Neural progenitor cell (in vitro differentiated cells): Measurements from ENCODE around the gene SCP2. TPM values are rescaled to one million over a fixed set of nuclear protein-coding genes. Genes with fewer than 3 reads are reported as not detected.

Experiments
- DNase-seq: peaks from one replicate; pipeline ENCODE4 v3.0.0-alpha.2; 2016; ENCODE audit warnings: low spot score
- H2AFZ ChIP-seq: fragments of 200-600 bp; sonication (generic); replicated peaks from 2 replicates; pipeline ENCODE4 v1.6.1; 2016; ENCODE audit warnings: antibody characterized with exemption
- H3F3A ChIP-seq: fragments of 200-600 bp; sonication (generic); 2 replicates; pipeline ENCODE4 v1.6.1; 2016; ENCODE audit warnings: antibody characterized with exemption, low read depth
- H3K27ac ChIP-seq: fragments of 200-600 bp; sonication (generic); 2 replicates; pipeline ENCODE4 v1.5.1; 2016; ENCODE audit warnings: mild to moderate bottlenecking
- H3K27me3 ChIP-seq: fragments of 200-600 bp; sonication (generic); 2 replicates; pipeline ENCODE4 v1.6.1; 2016; ENCODE audit warnings: mild to moderate bottlenecking, moderate library complexity
- H3K36me3 ChIP-seq: fragments of 200-600 bp; sonication (generic); 2 replicates; pipeline ENCODE4 v1.5.1; 2016
- H3K4me1 ChIP-seq: fragments of 200-600 bp; sonication (generic); 2 replicates; pipeline ENCODE4 v1.6.1; 2016; ENCODE audit warnings: mixed run types
- H3K4me2 ChIP-seq: fragments of 200-600 bp; sonication (generic); 2 replicates; pipeline ENCODE4 v1.6.1; 2016
- H3K4me3 ChIP-seq: fragments of 200-600 bp; sonication (generic); 2 replicates; pipeline ENCODE4 v1.5.1; 2016
- H3K79me2 ChIP-seq: fragments of 200-600 bp; sonication (generic); 2 replicates; pipeline ENCODE4 v1.6.1; 2016; ENCODE audit warnings: low read depth
- H3K9ac ChIP-seq: fragments of 200-600 bp; sonication (generic); 2 replicates; pipeline ENCODE4 v1.6.1; 2016
- H3K9me3 ChIP-seq: fragments of 200-600 bp; sonication (generic); 2 replicates; pipeline ENCODE4 v1.5.1; 2016; ENCODE audit warnings: low read depth
- H4K20me1 ChIP-seq: fragments of 200-600 bp; sonication (generic); 2 replicates; pipeline ENCODE4 v1.6.1; 2016; ENCODE audit warnings: low read depth
- H3K27ac Mint-ChIP-seq: 3 replicates; pipeline ENCODE4 v1.8.0; 2021; ENCODE audit warnings: mixed read lengths
- H3K27me3 Mint-ChIP-seq: 2 replicates; pipeline ENCODE4 v1.8.0; 2022; ENCODE audit warnings: low read depth, mild to moderate bottlenecking, inconsistent platforms, moderate library complexity, mixed read lengths; ENCODE audit not compliant: insufficient read depth
- H3K36me3 Mint-ChIP-seq: 3 replicates; pipeline ENCODE4 v1.8.0; 2021; ENCODE audit warnings: mixed read lengths
- H3K4me1 Mint-ChIP-seq: 3 replicates; pipeline ENCODE4 v1.8.0; 2021; ENCODE audit warnings: mixed read lengths
- H3K4me3 Mint-ChIP-seq: 3 replicates; pipeline ENCODE4 v1.8.0; 2021; ENCODE audit warnings: mild to moderate bottlenecking, moderate library complexity, mixed read lengths
- H3K9me3 Mint-ChIP-seq: 3 replicates; pipeline ENCODE4 v1.8.0; 2020; ENCODE audit warnings: mixed read lengths
- EZH2 ChIP-seq: fragments of 200-600 bp; sonication (generic); IDR thresholded peaks from 2 replicates; pipeline ENCODE4 v1.6.1; 2017; ENCODE audit warnings: antibody characterized with exemption, mild to moderate bottlenecking, moderate library complexity
- EZH2phosphoT487 ChIP-seq: fragments of 200-600 bp; sonication (generic); IDR thresholded peaks from 2 replicates; pipeline ENCODE4 v1.6.1; 2017; ENCODE audit warnings: antibody characterized with exemption
- total RNA-seq: library from RNA; depleted of rRNA; stranded (reverse); fragments of >200 nt; gene quantifications from 2 replicates; pipeline ENCODE4 v1.2.3, GENCODE V29; 2015; ENCODE audit warnings: low replicate concordance
- TF ChIP-seq, protein P1 (sequence below): fragments of 200-600 bp; sonication (generic); IDR thresholded peaks from 2 replicates; pipeline ENCODE4 v1.5.1; 2017; ENCODE audit warnings: antibody characterized with exemption, mild to moderate bottlenecking

SCP2 gene
- total RNA-seq, 1 donor from 2014 or later: 101 TPM

DNA sequence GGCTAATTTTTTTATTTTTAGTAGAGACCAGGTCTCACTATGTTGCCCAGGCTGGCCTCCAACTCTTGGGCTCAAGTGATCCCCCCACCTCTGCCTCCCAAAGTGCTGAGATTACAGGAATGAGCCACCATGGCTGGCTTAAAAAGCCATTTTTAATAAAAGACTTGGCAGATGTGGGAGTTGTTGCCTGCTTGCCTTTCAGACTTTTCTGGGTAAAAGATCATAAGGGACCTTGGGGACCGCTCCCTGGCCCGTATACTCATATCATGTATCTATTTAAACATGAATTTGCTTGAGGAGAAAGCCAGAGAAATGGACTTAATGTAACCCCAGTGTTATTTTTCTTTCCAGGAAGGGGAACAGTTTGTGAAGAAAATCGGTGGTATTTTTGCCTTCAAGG, 111.5 kb downstream of the SCP2 start:
- Mint-ChIP-seq H3K9me3 (no peaks in the 10 kb centered on the region), H3K36me3 (peaks cover 5% of the 10 kb centered on the region), H3K4me1 (no peaks in the 10 kb centered on the region), H3K27ac (no peak overlapping the region), H3K4me3 (no peak overlapping the region), H3K27me3 (peaks cover 2% of the 10 kb centered on the region)
- Histone ChIP-seq H3K9ac (no peak overlapping the region), H4K20me1 (no peaks in the 10 kb centered on the region), H3K4me1 (no peaks in the 10 kb centered on the region), H3K79me2 (no peaks in the 10 kb centered on the region), H3K4me3 (no peak overlapping the region), H3K27ac (no peak overlapping the region), H3K36me3 (no peaks in the 10 kb centered on the region), H3F3A (no peaks in the 10 kb centered on the region), H2AFZ (no peak overlapping the region), H3K27me3 (no peaks in the 10 kb centered on the region), H3K9me3 (no peaks in the 10 kb centered on the region), H3K4me2 (no peak overlapping the region)
- TF ChIP-seq, protein P1, sequence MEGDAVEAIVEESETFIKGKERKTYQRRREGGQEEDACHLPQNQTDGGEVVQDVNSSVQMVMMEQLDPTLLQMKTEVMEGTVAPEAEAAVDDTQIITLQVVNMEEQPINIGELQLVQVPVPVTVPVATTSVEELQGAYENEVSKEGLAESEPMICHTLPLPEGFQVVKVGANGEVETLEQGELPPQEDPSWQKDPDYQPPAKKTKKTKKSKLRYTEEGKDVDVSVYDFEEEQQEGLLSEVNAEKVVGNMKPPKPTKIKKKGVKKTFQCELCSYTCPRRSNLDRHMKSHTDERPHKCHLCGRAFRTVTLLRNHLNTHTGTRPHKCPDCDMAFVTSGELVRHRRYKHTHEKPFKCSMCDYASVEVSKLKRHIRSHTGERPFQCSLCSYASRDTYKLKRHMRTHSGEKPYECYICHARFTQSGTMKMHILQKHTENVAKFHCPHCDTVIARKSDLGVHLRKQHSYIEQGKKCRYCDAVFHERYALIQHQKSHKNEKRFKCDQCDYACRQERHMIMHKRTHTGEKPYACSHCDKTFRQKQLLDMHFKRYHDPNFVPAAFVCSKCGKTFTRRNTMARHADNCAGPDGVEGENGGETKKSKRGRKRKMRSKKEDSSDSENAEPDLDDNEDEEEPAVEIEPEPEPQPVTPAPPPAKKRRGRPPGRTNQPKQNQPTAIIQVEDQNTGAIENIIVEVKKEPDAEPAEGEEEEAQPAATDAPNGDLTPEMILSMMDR: no peak
- TF ChIP-seq EZH2 (no peak), EZH2phosphoT487 (no peak)
- DNase-seq: no peak

DNA sequence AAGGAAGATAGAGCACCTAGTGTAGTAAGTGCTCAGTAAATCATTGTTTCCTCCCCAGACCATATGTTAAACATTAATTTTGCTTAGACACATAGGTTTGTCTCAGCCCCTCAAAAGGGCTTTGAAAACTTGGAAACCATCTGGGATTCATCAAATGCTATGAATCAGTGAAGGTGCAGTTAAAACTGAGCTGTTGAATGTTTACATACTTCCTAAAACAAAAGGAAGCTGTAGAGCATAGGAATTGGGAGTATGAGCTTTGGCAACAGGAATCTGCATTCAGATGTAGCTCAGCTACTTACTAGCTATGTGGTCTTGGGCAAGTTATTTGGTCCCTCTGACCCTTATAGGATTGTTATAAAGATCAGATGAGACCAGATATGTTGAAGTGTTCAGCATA, 116.2 kb downstream of the SCP2 start:
- no peak overlapping the region for H3K4me3 ChIP-seq
- DNase-seq: no peak
- H3K9me3 Mint-ChIP-seq: no peaks in the 10 kb centered on the region

DNA sequence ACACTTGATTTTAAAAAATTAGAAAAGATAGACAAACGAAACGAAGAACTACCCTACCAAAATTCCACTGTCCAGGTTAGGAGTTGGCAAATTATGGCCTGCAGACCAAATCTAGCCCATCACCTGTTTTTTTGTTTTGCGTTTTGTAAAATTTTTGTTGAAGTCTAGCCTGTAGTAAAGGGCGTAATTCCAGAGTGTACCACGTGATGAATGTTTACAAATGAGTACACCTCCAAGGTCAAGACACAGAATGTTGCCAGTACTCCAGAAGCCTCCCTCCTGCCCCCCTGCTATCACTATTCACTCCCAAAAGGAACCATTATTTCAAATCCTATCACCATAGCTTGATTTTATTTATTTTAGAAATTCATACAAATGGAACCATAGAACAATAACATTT, 117.8 kb downstream of the SCP2 start:
- no peaks in the 10 kb centered on the region for H4K20me1 ChIP-seq
- H3K27ac ChIP-seq: no peak overlapping the region
- no peak overlapping the region for H3K4me2 ChIP-seq
- peaks cover 30% of the 10 kb centered on the region for H3K4me1 ChIP-seq
- TF ChIP-seq, protein P1: no peak
- TF ChIP-seq EZH2phosphoT487: no peak
- no peak for TF ChIP-seq EZH2
- no peaks in the 10 kb centered on the region for H3K27me3 ChIP-seq
- no peaks in the 10 kb centered on the region for H3K36me3 ChIP-seq
- H3K27ac Mint-ChIP-seq: no peak overlapping the region
- no peak overlapping the region for H3K4me3 ChIP-seq
- no peak overlapping the region for H3K4me3 Mint-ChIP-seq
- H3K9me3 Mint-ChIP-seq: no peaks in the 10 kb centered on the region
- H3K9me3 ChIP-seq: no peaks in the 10 kb centered on the region
- no peak for DNase-seq
- no peaks in the 10 kb centered on the region for H3K79me2 ChIP-seq
- H2AFZ ChIP-seq: no peak overlapping the region
- peaks cover 1% of the 10 kb centered on the region for H3K36me3 Mint-ChIP-seq
- no peaks in the 10 kb centered on the region for H3F3A ChIP-seq
- peaks cover 1% of the 10 kb centered on the region for H3K27me3 Mint-ChIP-seq
- no peak overlapping the region for H3K9ac ChIP-seq
- H3K4me1 Mint-ChIP-seq: peaks cover 36% of the 10 kb centered on the region

More for the DNA sequence above, 116.2 kb downstream of the SCP2 start:
- Histone ChIP-seq H4K20me1 (no peaks in the 10 kb centered on the region), H3K4me2 (no peak overlapping the region), H3K36me3 (no peaks in the 10 kb centered on the region), H3K27me3 (no peaks in the 10 kb centered on the region), H3K9ac (no peak overlapping the region), H2AFZ (no peak overlapping the region), H3F3A (no peaks in the 10 kb centered on the region), H3K79me2 (no peaks in the 10 kb centered on the region), H3K4me1 (peaks cover 15% of the 10 kb centered on the region), H3K9me3 (no peaks in the 10 kb centered on the region), H3K27ac (no peak overlapping the region)
- Mint-ChIP-seq H3K4me3 (no peak overlapping the region), H3K27me3 (peaks cover 2% of the 10 kb centered on the region), H3K27ac (no peak overlapping the region), H3K36me3 (peaks cover 5% of the 10 kb centered on the region), H3K4me1 (peaks cover 19% of the 10 kb centered on the region)
- no peak for TF ChIP-seq EZH2
- TF ChIP-seq EZH2phosphoT487: no peak
- TF ChIP-seq, protein P1: no peak
